Endothelial cell of umbilical vein (primary cell): Measurements from ENCODE around the gene NUDC.

Source experiments
- CTCF ChIP-seq, 2 donors: IDR thresholded peaks; 1 replicate in 1 of 2; 2 replicates in 1 of 2; pipeline ENCODE4 v1.5.1; 2011; ENCODE audit warnings: low read length in 2 of 2, mild to moderate bottlenecking in 2 of 2, moderate library complexity in 2 of 2, control low read depth in 1 of 2, inconsistent platforms in 1 of 2, low read depth in 1 of 2; ENCODE audit not compliant: insufficient read depth in 1 of 2; ENCODE audit errors: extremely low read depth in 1 of 2
- EZH2 ChIP-seq: IDR thresholded peaks from 2 replicates; pipeline ENCODE4 v1.6.1; 2012; ENCODE audit warnings: borderline replicate concordance, low read depth, mild to moderate bottlenecking, moderate library complexity, low read length, inconsistent platforms; ENCODE audit not compliant: severe bottlenecking
- POLR2A ChIP-seq: IDR thresholded peaks from 2 replicates; pipeline ENCODE4 v1.6.1; 2012; ENCODE audit warnings: low read depth, mild to moderate bottlenecking, control low read depth, low read length
- TF ChIP-seq, protein P1 (sequence below): IDR thresholded peaks from 2 replicates; pipeline ENCODE4 v1.6.1; 2011; ENCODE audit not compliant: insufficient read depth, insufficient read length

DNA sequence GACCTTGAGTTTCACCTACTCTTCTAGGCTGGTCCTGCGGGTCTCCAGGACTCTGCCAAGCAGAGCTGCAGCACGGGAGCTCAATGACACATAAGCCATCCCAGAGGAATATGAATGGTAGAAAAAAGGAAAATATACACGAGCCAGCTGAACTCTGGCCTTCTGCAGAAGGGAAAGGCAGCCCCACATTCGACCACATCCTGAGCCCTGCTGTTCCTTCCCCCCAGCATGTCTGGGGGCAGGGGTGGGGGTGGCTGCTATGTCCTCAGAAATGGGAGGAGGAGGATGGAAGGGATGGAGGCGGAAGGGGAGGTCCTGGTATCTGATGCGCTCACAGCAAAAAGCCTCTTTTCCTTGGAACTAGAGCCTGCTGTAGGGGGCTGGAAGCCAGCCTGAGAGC is 50.8 kb downstream of the NUDC start:
- TF ChIP-seq CTCF (IDR thresholded peaks at IDR 0.05; ENCODE audit: extremely low read depth in 1 of 2, insufficient read depth in 1 of 2, low read depth in 1 of 2, low read length in 2 of 2) (no peak), POLR2A (no peak), EZH2 (no peak)
- TF ChIP-seq, protein P1, sequence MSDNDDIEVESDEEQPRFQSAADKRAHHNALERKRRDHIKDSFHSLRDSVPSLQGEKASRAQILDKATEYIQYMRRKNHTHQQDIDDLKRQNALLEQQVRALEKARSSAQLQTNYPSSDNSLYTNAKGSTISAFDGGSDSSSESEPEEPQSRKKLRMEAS, result no peak
